WTC11 (cell line): ENCODE measurements around the gene ILDR2. TPM values are rescaled to one million over a fixed set of nuclear protein-coding genes. Genes with fewer than 3 reads are reported as not detected.

Source experiments
- ATAC-seq: fragments of 200-7000 bp; cut with Tn5 transposase; 2 replicates; pipeline ENCODE4 v1.10.0; 2021; ENCODE audit warnings: mild to moderate bottlenecking, moderate library complexity
- CTCF ChIA-PET: fragments of 300-600 bp; sonication (Branson Sonifier 250); formaldehyde crosslinking; loops from one replicate; lab custom pipeline; 2021; ENCODE audit warnings: antibody characterized with exemption; lab: Charles Lee
- POLR2A ChIA-PET: fragments of 350-600 bp; sonication (Branson Sonifier 250); formaldehyde crosslinking; loops from one replicate; lab custom pipeline; 2021; ENCODE audit warnings: antibody characterized with exemption; lab: Charles Lee
- DNase-seq: peaks from one replicate; pipeline ENCODE4 v3.0.0; 2021; ENCODE audit warnings: low spot score
- H3K27ac Mint-ChIP-seq: 2 replicates; pipeline ENCODE4 v1.8.0; 2021; ENCODE audit warnings: mixed read lengths
- H3K27me3 Mint-ChIP-seq: 2 replicates; pipeline ENCODE4 v1.8.0; 2021; ENCODE audit warnings: low read depth, mild to moderate bottlenecking, moderate library complexity, mixed read lengths
- H3K36me3 Mint-ChIP-seq: 2 replicates; pipeline ENCODE4 v1.8.0; 2021; ENCODE audit warnings: mixed read lengths
- H3K4me1 Mint-ChIP-seq: 2 replicates; pipeline ENCODE4 v1.8.0; 2022; ENCODE audit warnings: mixed read lengths
- H3K4me3 Mint-ChIP-seq: 2 replicates; pipeline ENCODE4 v1.8.0; 2021; ENCODE audit warnings: mild to moderate bottlenecking, moderate library complexity, mixed read lengths
- H3K9me3 Mint-ChIP-seq: 2 replicates; pipeline ENCODE4 v1.8.0; 2021; ENCODE audit warnings: mixed read lengths
- CBFB ChIP-seq: sonication (generic); formaldehyde crosslinking; IDR thresholded peaks from 2 replicates; pipeline ENCODE4 v1.8.1; 2022; ENCODE audit warnings: mild to moderate bottlenecking, low read depth, missing genetic modification reagents
- CREB1 ChIP-seq: sonication (generic); formaldehyde crosslinking; IDR thresholded peaks from 2 replicates; pipeline ENCODE4 v1.8.0; 2023; ENCODE audit warnings: mild to moderate bottlenecking, missing genetic modification reagents
- CREM ChIP-seq: sonication (generic); formaldehyde crosslinking; IDR thresholded peaks from 2 replicates; pipeline ENCODE4 v1.8.1; 2022; ENCODE audit warnings: mild to moderate bottlenecking, missing genetic modification reagents, moderate library complexity
- GABPB1 ChIP-seq: sonication (generic); formaldehyde crosslinking; IDR thresholded peaks from 2 replicates; pipeline ENCODE4 v1.8.1; 2023; ENCODE audit warnings: mild to moderate bottlenecking, missing genetic modification reagents
- GRHL2 ChIP-seq: fragments of 250-450 bp; sonication (Bioruptor Pico); IDR thresholded peaks from 2 replicates; pipeline ENCODE4 v1.8.0; 2022; ENCODE audit warnings: mild to moderate bottlenecking, moderate library complexity; ENCODE audit not compliant: insufficient replicate concordance, severe bottlenecking
- HMGXB4 ChIP-seq: sonication (generic); formaldehyde crosslinking; IDR thresholded peaks from 2 replicates; pipeline ENCODE4 v1.8.1; 2023; ENCODE audit warnings: mild to moderate bottlenecking, moderate library complexity, missing genetic modification reagents
- MYBL2 ChIP-seq: sonication (generic); formaldehyde crosslinking; IDR thresholded peaks from 2 replicates; pipeline ENCODE4 v1.8.1; 2023; ENCODE audit warnings: mild to moderate bottlenecking, moderate library complexity, missing genetic modification reagents
- NFATC4 ChIP-seq: fragments of 250-450 bp; sonication (Bioruptor Pico); IDR thresholded peaks from 2 replicates; pipeline ENCODE4 v1.9.0; 2021; ENCODE audit warnings: mild to moderate bottlenecking
- NFYB ChIP-seq: sonication (generic); formaldehyde crosslinking; conservative IDR thresholded peaks from 2 replicates; pipeline ENCODE4 v1.8.0; 2022; ENCODE audit warnings: low read depth, missing genetic modification reagents
- NR1H2 ChIP-seq: sonication (generic); formaldehyde crosslinking; IDR thresholded peaks from 2 replicates; pipeline ENCODE4 v1.9.0; 2021; ENCODE audit warnings: mild to moderate bottlenecking, moderate library complexity, missing genetic modification reagents
- NR3C1 ChIP-seq: sonication (generic); formaldehyde crosslinking; conservative IDR thresholded peaks from 2 replicates; pipeline ENCODE4 v1.8.1; 2023; ENCODE audit warnings: low read depth, mild to moderate bottlenecking, missing genetic modification reagents
- OVOL2 ChIP-seq: fragments of 250-450 bp; sonication (Bioruptor Pico); IDR thresholded peaks from 2 replicates; pipeline ENCODE4 v1.9.0; 2021; ENCODE audit warnings: mild to moderate bottlenecking, borderline replicate concordance
- SMAD3 ChIP-seq: sonication (generic); formaldehyde crosslinking; IDR thresholded peaks from 2 replicates; pipeline ENCODE4 v1.8.0; 2022; ENCODE audit warnings: missing genetic modification reagents, mild to moderate bottlenecking, borderline replicate concordance
- SP1 ChIP-seq: sonication (generic); formaldehyde crosslinking; conservative IDR thresholded peaks from 2 replicates; pipeline ENCODE4 v1.8.1; 2022; ENCODE audit warnings: missing genetic modification reagents
- TCF7 ChIP-seq: sonication (generic); formaldehyde crosslinking; IDR thresholded peaks from 2 replicates; pipeline ENCODE4 v1.8.0; 2022; ENCODE audit warnings: mild to moderate bottlenecking, low read depth, missing genetic modification reagents, moderate library complexity
- TEAD4 ChIP-seq: sonication (generic); formaldehyde crosslinking; IDR thresholded peaks from 2 replicates; pipeline ENCODE4 v1.8.0; 2022; ENCODE audit warnings: mild to moderate bottlenecking, missing genetic modification reagents
- USF2 ChIP-seq: sonication (generic); formaldehyde crosslinking; IDR thresholded peaks from 2 replicates; pipeline ENCODE4 v1.8.1; 2023; ENCODE audit warnings: mild to moderate bottlenecking, missing genetic modification reagents, moderate library complexity
- ZNF121 ChIP-seq: sonication (generic); formaldehyde crosslinking; IDR thresholded peaks from 2 replicates; pipeline ENCODE4 v1.8.0; 2023; ENCODE audit warnings: missing genetic modification reagents
- ZNF232 ChIP-seq: sonication (generic); formaldehyde crosslinking; IDR thresholded peaks from 2 replicates; pipeline ENCODE4 v1.8.0; 2022; ENCODE audit warnings: mild to moderate bottlenecking, missing genetic modification reagents
- ZNF317 ChIP-seq: sonication (generic); formaldehyde crosslinking; IDR thresholded peaks from 2 replicates; pipeline ENCODE4 v1.8.1; 2023; ENCODE audit warnings: low read depth, mild to moderate bottlenecking, moderate library complexity, missing genetic modification reagents, borderline replicate concordance
- ZNF423 ChIP-seq: fragments of 250-450 bp; sonication (Bioruptor Pico); IDR thresholded peaks from 2 replicates; pipeline ENCODE4 v2.1.2; 2022; ENCODE audit warnings: mild to moderate bottlenecking, moderate library complexity
- ZNF425 ChIP-seq: fragments of 250-450 bp; sonication (Bioruptor Pico); conservative IDR thresholded peaks from 2 replicates; pipeline ENCODE4 v1.9.0; 2021; ENCODE audit warnings: mild to moderate bottlenecking
- ZNF532 ChIP-seq: fragments of 250-450 bp; sonication (Bioruptor Pico); IDR thresholded peaks from 2 replicates; pipeline ENCODE4 v1.9.0; 2021; ENCODE audit warnings: mild to moderate bottlenecking, borderline replicate concordance
- ZSCAN18 ChIP-seq: fragments of 250-450 bp; sonication (Bioruptor Pico); IDR thresholded peaks from 2 replicates; pipeline ENCODE4 v2.1.2; 2022; ENCODE audit warnings: mild to moderate bottlenecking, moderate library complexity
- total RNA-seq: library from RNA; stranded (reverse); gene quantifications from 3 replicates; pipeline ENCODE4 v1.2.3, GENCODE V29; 2021

The ILDR2 gene
- total RNA-seq, 1 experiment from 2014 or later, result 1.6 TPM

GRCh38 chr1:166900987-166901386 is 74.4 kb downstream of the ILDR2 start (continued):
- TF ChIP-seq ZNF317 (CRISPR knock-in tag), result no peak
- TF ChIP-seq ZNF425 (CRISPR knock-in tag), result no peak
- no peak for TF ChIP-seq ZNF423 (CRISPR knock-in tag)
- no peak for TF ChIP-seq OVOL2 (CRISPR knock-in tag)
- no peak for TF ChIP-seq GRHL2 (CRISPR knock-in tag)
- TF ChIP-seq TEAD4 (CRISPR knock-in tag), result no peak
- TF ChIP-seq CREM (CRISPR knock-in tag), result no peak
- TF ChIP-seq HMGXB4 (CRISPR knock-in tag), result no peak
- TF ChIP-seq, all 79 proteins: peak for 0

- no peak for DNase-seq
- no peak for TF ChIP-seq USF2 (CRISPR knock-in tag)
- no peak for TF ChIP-seq ZSCAN18
- no peak for TF ChIP-seq TCF7 (CRISPR knock-in tag)
- no peak for TF ChIP-seq NR3C1 (CRISPR knock-in tag)
- no peak for TF ChIP-seq SMAD3
- no peak for TF ChIP-seq MYBL2
- TF ChIP-seq TEAD4 (CRISPR knock-in tag), result no peak
- no peak for TF ChIP-seq CBFB (CRISPR knock-in tag)
- no peak for TF ChIP-seq NFATC4 (CRISPR knock-in tag)
- no peak for TF ChIP-seq GABPB1 (CRISPR knock-in tag)
- no peak for TF ChIP-seq ZNF532 (CRISPR knock-in tag)
- no peak for TF ChIP-seq ZNF121 (CRISPR knock-in tag)
- no peak for TF ChIP-seq ZNF232 (CRISPR knock-in tag)
- no peak for TF ChIP-seq NFYB (CRISPR knock-in tag)
- TF ChIP-seq NR1H2 (CRISPR knock-in tag), result no peak
- TF ChIP-seq CREB1 (CRISPR knock-in tag), result no peak
- TF ChIP-seq SP1 (CRISPR knock-in tag), result no peak
- TF ChIP-seq, all 79 proteins: peak for 0
- ATAC-seq, result no peak
- Mint-ChIP-seq H3K27me3 (no peaks in the 10 kb centered on the region; the same call in 1 of the 2 replicates), H3K4me3 (no peak overlapping the region), H3K27ac (no peak overlapping the region), H3K4me1 (0 out of 2 replicates have a peak, but pooled peaks cover 3% of the 10 kb centered on the region), H3K9me3 (peaks cover 25% of the 10 kb centered on the region), H3K36me3 (peaks cover 24% of the 10 kb centered on the region)
- POLR2A ChIA-PET, result no interaction called here
- CTCF ChIA-PET, result no interaction called here
Observed at GRCh38 chr1:166899769-166900168, 75.6 kb downstream of the ILDR2 start.
